AG04449 (cell line): ENCODE measurements around the gene PTPRE.
"Not testable (repeated sequence)": the region's sequence is repeated elsewhere in the genome, so short reads cannot be mapped to it uniquely, and the experiment has no call there.

ENCODE experiments used
- CTCF ChIA-PET: fragments of 350-600 bp; formaldehyde crosslinking; extraction: SDS; loops from one replicate; lab custom pipeline; 2021; ENCODE audit warnings: antibody characterized with exemption; lab: Yijun Ruan, JAX
- POLR2A ChIA-PET: fragments of 400-600, 350-600 bp; formaldehyde crosslinking; extraction: SDS; loops from one replicate; lab custom pipeline; 2020; ENCODE audit warnings: antibody characterized with exemption, inconsistent platforms; lab: Yijun Ruan, JAX
- DNase-seq: peaks from one replicate; pipeline ENCODE4 v3.0.0-alpha.2; 2010; ENCODE audit warnings: low read depth, low spot score
- H3K4me3 ChIP-seq: 2 replicates; pipeline ENCODE4 v1.5.1; 2011; ENCODE audit warnings: low read depth, mild to moderate bottlenecking, control low read depth, low read length
- CTCF ChIP-seq: IDR thresholded peaks from one replicate; pipeline ENCODE4 v1.5.1; 2011; ENCODE audit warnings: mild to moderate bottlenecking, moderate library complexity, low read length, control low read depth, inconsistent platforms; ENCODE audit not compliant: insufficient read depth; ENCODE audit errors: missing control alignments

The PTPRE gene

GRCh38 chr10:128087884-128088709 lies 181.2 kb downstream of the PTPRE start:
- H3K4me3 ChIP-seq, result no peak overlapping the region
- ChIA-PET CTCF (interaction anchor here (0.9 kb wide), 1 partner anchor 11 kb away, joined by 3 read pairs; no protein-coding TSS in a partner anchor), POLR2A (no interaction called here)
- DNase-seq, result no peak
- no peak for TF ChIP-seq CTCF

- ChIA-PET CTCF (interaction anchor here (1.1 kb wide), 1 partner anchor 57 kb away, joined by 3 read pairs; no protein-coding TSS in a partner anchor), POLR2A (no interaction called here)
- DNase-seq, result no peak
- TF ChIP-seq CTCF, result no peak
- H3K4me3 ChIP-seq, result no peak overlapping the region
These were observed 184.8 kb downstream of the PTPRE start for GRCh38 chr10:128091636-128092210.

- ChIA-PET POLR2A (no interaction called here), CTCF (interaction anchor here (1.1 to 1.4 kb wide), 3 partner anchors 23 to 57 kb away, joined by 3 to 4 read pairs (median 3); no protein-coding TSS in a partner anchor)
- no peak for DNase-seq
- H3K4me3 ChIP-seq, result no peak overlapping the region
- TF ChIP-seq CTCF, result no peak
These were observed 185.6 kb downstream of the PTPRE start for GRCh38 chr10:128092454-128092853.

GRCh38 chr10:128094596-128094995 lies 187.7 kb downstream of the PTPRE start:
- H3K4me3 ChIP-seq, DNase-seq, POLR2A ChIA-PET: not testable (repeated sequence)
- CTCF ChIA-PET, result interaction anchor here (0.6 kb wide), 1 partner anchor 25 kb away, joined by 3 read pairs; no protein-coding TSS in a partner anchor

GRCh38 chr10:128095027-128095752 lies 188.3 kb downstream of the PTPRE start:
- TF ChIP-seq CTCF, result no peak
- H3K4me3 ChIP-seq, result no peak overlapping the region
- ChIA-PET POLR2A (no interaction called here), CTCF (interaction anchor here (0.6 kb wide), 2 partner anchors 26 to 56 kb away, joined by 3 read pairs; no protein-coding TSS in a partner anchor)
- DNase-seq, result no peak

GRCh38 chr10:128095753-128096469 lies 189.0 kb downstream of the PTPRE start:
- no peak for TF ChIP-seq CTCF
- DNase-seq, result no peak
- CTCF ChIA-PET, result interaction anchor here (0.6 kb wide), 1 partner anchor 55 kb away, joined by 3 read pairs; no protein-coding TSS in a partner anchor
- POLR2A ChIA-PET, result no interaction called here
- no peak overlapping the region for H3K4me3 ChIP-seq
